HepG2 (cell line): ENCODE measurements around the gene BROX. TPM values are rescaled to one million over a fixed set of nuclear protein-coding genes. Genes with fewer than 3 reads are reported as not detected.
A peak's percentile ranks its signal among the peaks of the same experiment; 100 is the strongest.

Experiments
- ARID5B ChIP-seq: IDR thresholded peaks from 2 replicates; pipeline ENCODE4 v1.4.0; 2020; ENCODE audit warnings: mild to moderate bottlenecking, missing genetic modification reagents
- BCL6 ChIP-seq: IDR thresholded peaks from 2 replicates; pipeline ENCODE4 v1.6.1; 2016; ENCODE audit warnings: missing genetic modification reagents, missing compliant biosample characterization
- CCDC6 ChIP-seq: sonication (generic); formaldehyde crosslinking; IDR thresholded peaks from 2 replicates; pipeline ENCODE4 v1.8.1; 2022; ENCODE audit warnings: mild to moderate bottlenecking, missing genetic modification reagents, moderate library complexity
- FOXJ3 ChIP-seq: sonication (generic); formaldehyde crosslinking; IDR thresholded peaks from 2 replicates; pipeline ENCODE4 v1.4.0; 2020; ENCODE audit warnings: missing genetic modification reagents, mild to moderate bottlenecking, borderline replicate concordance
- GABPA ChIP-seq, 2 experiments: IDR thresholded peaks; 2 replicates each; pipeline ENCODE4 v1.6.1; 2011 to 2016; ENCODE audit warnings: low read depth in 2 of 2, low read length in 1 of 2, missing biosample characterization in 1 of 2, missing genetic modification characterization in 1 of 2
- HNF1B ChIP-seq: sonication (generic); formaldehyde crosslinking; IDR thresholded peaks from 2 replicates; pipeline ENCODE4 v1.5.1; 2020; ENCODE audit warnings: mild to moderate bottlenecking, moderate library complexity, missing genetic modification reagents
- KAT7 ChIP-seq: IDR thresholded peaks from 2 replicates; pipeline ENCODE4 v1.6.1; 2018; ENCODE audit warnings: borderline replicate concordance, missing compliant biosample characterization
- KAT8 ChIP-seq: IDR thresholded peaks from 2 replicates; pipeline ENCODE4 v1.6.1; 2016; ENCODE audit warnings: missing genetic modification reagents, missing compliant biosample characterization
- KDM4B ChIP-seq: sonication (generic); formaldehyde crosslinking; IDR thresholded peaks from 2 replicates; pipeline ENCODE4 v1.4.0; 2020; ENCODE audit warnings: missing genetic modification reagents
- RFX3 ChIP-seq: IDR thresholded peaks from 2 replicates; pipeline ENCODE4 v1.6.1; 2016; ENCODE audit warnings: missing biosample characterization, missing genetic modification reagents
- XRCC5 ChIP-seq: fragments of 200-400 bp; formaldehyde crosslinking; optimal IDR thresholded peaks from 2 replicates; pipeline ENCODE3; 2017; ENCODE audit warnings: mild to moderate bottlenecking, low read length
- ZNF574 ChIP-seq: sonication (generic); formaldehyde crosslinking; IDR thresholded peaks from 2 replicates; pipeline ENCODE4 v1.4.0; 2020; ENCODE audit warnings: missing genetic modification reagents
- ZNF709 ChIP-seq: sonication (generic); formaldehyde crosslinking; IDR thresholded peaks from 2 replicates; pipeline ENCODE4 v1.5.0; 2020; ENCODE audit warnings: mild to moderate bottlenecking, missing genetic modification reagents
- polyA plus RNA-seq, 8 experiments: library from polyadenylated mRNA; depleted of rRNA in 3 of 8; stranded (reverse) in 7 of 8; unstranded in 1 of 8; fragments of >200 nt; fragmentation: Illumina TruSeq in 4 of 8; extraction: Trizol in 4 of 8; gene quantifications; 2 replicates each; pipeline versions ENCODE4 v1.2.1 to v1.2.3, GENCODE V29; 2011 to 2016; ENCODE audit warnings: low read depth in 4 of 8, missing spikeins in 1 of 8, mixed read lengths in 1 of 8; ENCODE audit not compliant: insufficient read depth in 1 of 8
- total RNA-seq, 5 experiments: library from RNA; depleted of rRNA; stranded (reverse); fragments of >200 nt; fragmentation: Illumina TruSeq; extraction: Trizol; gene quantifications; 2 replicates each; pipeline ENCODE4 v1.2.3, GENCODE V29; 2016; ENCODE audit warnings: low read depth in 1 of 5
- TF ChIP-seq, protein P1 (sequence below), 2 experiments: sonication (generic) in 1 of 2; formaldehyde crosslinking in 1 of 2; IDR thresholded peaks; 2 replicates each; pipeline versions ENCODE4 v1.4.0 to v1.6.1; 2018 to 2020; ENCODE audit warnings: missing genetic modification reagents in 2 of 2, borderline replicate concordance in 1 of 2, low read depth in 1 of 2, mild to moderate bottlenecking in 1 of 2, missing biosample characterization in 1 of 2
- TF ChIP-seq, protein P2 (sequence below): IDR thresholded peaks from 2 replicates; pipeline ENCODE4 v1.6.1; 2016; ENCODE audit warnings: missing compliant biosample characterization, missing genetic modification reagents, borderline replicate concordance

Gene BROX
- total and polyA plus RNA-seq, 2 of the 13 experiments (the other 11 are each of a cell fraction or from before 2014, with no cell fraction given), result 4.4 to 33.2 TPM

GRCh38 chr1:222713091-222713961, 962 bp downstream of the BROX start (continued):
- 0 out of 2 replicates have a peak, but pooled peaks have one; percentile 24 for TF ChIP-seq FOXJ3 (CRISPR knock-in tag)
- peak; percentile 55; the same call in 1 of the 2 replicates for TF ChIP-seq CCDC6
- TF ChIP-seq, protein P1, sequence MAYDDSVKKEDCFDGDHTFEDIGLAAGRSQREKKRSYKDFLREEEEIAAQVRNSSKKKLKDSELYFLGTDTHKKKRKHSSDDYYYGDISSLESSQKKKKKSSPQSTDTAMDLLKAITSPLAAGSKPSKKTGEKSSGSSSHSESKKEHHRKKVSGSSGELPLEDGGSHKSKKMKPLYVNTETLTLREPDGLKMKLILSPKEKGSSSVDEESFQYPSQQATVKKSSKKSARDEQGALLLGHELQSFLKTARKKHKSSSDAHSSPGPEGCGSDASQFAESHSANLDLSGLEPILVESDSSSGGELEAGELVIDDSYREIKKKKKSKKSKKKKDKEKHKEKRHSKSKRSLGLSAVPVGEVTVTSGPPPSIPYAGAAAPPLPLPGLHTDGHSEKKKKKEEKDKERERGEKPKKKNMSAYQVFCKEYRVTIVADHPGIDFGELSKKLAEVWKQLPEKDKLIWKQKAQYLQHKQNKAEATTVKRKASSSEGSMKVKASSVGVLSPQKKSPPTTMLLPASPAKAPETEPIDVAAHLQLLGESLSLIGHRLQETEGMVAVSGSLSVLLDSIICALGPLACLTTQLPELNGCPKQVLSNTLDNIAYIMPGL (CRISPR knock-in tag; IDR thresholded peaks at IDR 0.05; ENCODE audit: borderline replicate concordance in 1 of 2, low read depth in 1 of 2), result 0 out of 4 replicates have a peak, but pooled peaks have one; percentile 3 to 56
- TF ChIP-seq GABPA (IDR thresholded peaks at IDR 0.05; ENCODE audit: low read depth, low read length), result peak; percentile 81
- TF ChIP-seq GABPA (CRISPR knock-in tag; IDR thresholded peaks at IDR 0.05; ENCODE audit: low read depth), result peak; percentile 94
- peak; percentile 60; the same call in 1 of the 2 replicates for TF ChIP-seq HNF1B
- TF ChIP-seq KAT8, result peak; percentile 91
- TF ChIP-seq ZNF709, result peak; percentile 46; the same call in 1 of the 2 replicates
- TF ChIP-seq KAT7 (CRISPR knock-in tag), result no peak
- TF ChIP-seq BCL6 (CRISPR knock-in tag), result peak; percentile 3; the same call in 1 of the 2 replicates
- TF ChIP-seq ARID5B (CRISPR knock-in tag), result peak; percentile 32; the same call in 1 of the 2 replicates
- peak; percentile 56; the same call in 1 of the 2 replicates for TF ChIP-seq ZNF574
- 0 out of 2 replicates have a peak, but pooled peaks have one; percentile 17 for TF ChIP-seq KDM4B (CRISPR knock-in tag)
- TF ChIP-seq RFX3 (CRISPR knock-in tag), result no peak
- TF ChIP-seq, protein P2, sequence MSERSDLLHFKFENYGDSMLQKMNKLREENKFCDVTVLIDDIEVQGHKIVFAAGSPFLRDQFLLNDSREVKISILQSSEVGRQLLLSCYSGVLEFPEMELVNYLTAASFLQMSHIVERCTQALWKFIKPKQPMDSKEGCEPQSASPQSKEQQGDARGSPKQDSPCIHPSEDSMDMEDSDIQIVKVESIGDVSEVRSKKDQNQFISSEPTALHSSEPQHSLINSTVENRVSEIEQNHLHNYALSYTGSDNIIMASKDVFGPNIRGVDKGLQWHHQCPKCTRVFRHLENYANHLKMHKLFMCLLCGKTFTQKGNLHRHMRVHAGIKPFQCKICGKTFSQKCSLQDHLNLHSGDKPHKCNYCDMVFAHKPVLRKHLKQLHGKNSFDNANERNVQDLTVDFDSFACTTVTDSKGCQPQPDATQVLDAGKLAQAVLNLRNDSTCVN (CRISPR knock-in tag), result 0 out of 2 replicates have a peak, but pooled peaks have one; percentile 30
- TF ChIP-seq XRCC5, result peak; percentile 86
